Hematopoietic multipotent progenitor cell treated with erythropoietin and hydrocortisone succinate and interleukin-3 and kit ligand, for 8 days (in vitro differentiated cells): ENCODE results near the gene ISG15.
A peak's percentile ranks its signal among the peaks of the same experiment; 100 is the strongest.
"Not testable (repeated sequence)": the region's sequence is repeated elsewhere in the genome, so short reads cannot be mapped to it uniquely, and the experiment has no call there.

Experiments
- DNase-seq: peaks from one replicate; pipeline ENCODE4 v3.0.0-alpha.2; 2015

The ISG15 gene

DNA sequence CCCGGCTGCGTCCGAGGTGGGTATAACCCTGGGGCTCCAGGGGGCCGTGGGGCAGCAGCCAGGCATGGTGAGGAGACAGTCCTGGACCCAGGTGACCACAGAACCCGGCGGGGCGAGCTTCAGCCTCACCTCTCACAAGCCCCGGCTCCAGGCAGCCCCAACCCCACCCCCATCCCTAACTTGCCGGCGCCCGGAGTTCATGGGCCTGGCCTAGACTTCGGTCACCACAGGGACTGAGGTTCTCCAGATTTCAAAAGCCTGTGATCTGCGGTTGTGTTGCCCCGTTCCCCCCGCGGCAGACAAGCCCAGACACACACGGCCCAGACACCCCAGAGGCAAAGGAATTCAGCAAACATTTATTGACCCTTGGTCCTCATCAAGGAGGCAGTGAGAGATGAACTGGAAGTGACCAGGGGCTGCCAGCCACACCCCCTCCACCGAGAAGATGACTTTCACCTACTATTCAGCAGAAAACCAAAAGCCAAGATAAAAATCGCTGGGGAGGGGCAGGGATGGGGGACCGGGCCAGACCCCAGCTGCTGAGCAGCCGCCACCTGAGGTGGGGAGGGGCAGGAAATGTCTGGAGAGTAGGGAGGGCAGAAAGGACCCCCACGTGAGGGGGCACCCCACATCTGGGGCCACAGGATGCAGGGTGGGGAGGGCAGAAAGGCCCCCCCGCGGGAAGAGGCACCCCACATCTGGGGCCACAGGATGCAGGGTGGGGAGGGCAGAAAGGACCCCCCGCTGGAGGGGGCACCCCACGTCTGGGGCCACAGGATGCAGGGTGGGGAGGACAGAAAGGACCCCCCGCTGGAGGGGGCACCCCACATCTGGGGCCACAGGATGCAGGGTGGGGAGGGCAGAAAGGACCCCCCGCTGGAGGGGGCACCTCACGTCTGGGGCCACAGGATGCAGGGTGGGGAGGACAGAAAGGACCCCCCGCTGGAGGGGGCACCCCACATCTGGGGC lies 17.3 kb upstream of the ISG15 start:
- no peak for DNase-seq

DNA sequence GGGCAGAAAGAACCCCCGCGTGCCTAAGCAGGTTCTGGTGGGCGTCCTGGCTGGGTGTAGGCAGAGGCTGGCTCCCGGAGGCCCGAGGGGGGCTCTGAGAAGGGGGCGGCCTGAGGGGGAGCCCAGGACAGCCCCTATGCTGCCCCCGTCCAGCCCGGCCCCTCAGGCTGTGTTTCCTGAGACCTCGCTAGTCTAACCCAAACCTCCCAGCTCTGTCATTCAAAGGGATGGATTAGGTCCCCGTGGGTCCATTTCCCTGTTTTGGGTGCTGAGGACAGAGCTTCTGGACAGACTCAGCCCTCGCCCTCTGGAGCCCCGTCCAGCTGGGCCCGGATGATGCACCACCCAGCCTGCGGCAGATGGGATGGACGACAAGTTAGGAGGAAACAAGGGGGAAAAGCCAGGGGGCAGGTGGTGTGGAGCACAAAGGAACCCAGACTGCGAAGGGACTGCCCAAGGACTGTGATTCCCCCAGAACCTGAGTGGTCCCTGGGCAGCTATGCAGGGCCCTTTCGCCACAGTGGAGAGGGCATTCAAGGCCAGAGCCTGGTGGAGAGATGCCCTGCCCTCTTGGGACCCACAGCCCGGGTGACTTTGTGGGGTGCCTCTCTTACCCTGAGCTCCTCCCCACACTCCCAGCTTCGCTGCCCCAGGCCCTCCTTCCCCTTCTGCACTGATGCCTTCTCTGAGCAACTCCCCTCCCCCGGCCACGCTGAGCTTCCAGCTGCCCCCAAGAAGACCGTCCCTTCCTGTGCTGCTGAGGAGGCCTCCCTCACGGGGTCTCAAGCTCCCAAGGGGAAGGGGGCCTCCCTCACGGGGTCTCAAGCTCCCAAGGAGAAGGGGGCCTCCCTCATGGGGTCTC lies 16.2 kb upstream of the ISG15 start:
- no peak for DNase-seq

DNA sequence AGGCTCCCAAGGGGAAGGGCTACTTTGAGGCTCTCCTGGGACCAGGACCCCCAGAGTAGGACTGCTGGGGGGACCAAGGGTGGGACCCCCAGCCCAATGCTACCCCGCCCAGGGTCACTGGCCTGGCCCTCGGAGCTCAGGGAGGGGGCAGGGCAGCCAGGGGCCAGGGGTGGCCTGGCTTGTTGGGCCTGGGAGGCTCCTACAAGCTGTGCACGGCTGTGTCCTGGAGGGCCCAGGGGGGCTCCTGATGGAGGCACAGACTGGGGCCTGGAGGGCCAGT lies 15.6 kb upstream of the ISG15 start:
- DNase-seq, result no peak

DNA sequence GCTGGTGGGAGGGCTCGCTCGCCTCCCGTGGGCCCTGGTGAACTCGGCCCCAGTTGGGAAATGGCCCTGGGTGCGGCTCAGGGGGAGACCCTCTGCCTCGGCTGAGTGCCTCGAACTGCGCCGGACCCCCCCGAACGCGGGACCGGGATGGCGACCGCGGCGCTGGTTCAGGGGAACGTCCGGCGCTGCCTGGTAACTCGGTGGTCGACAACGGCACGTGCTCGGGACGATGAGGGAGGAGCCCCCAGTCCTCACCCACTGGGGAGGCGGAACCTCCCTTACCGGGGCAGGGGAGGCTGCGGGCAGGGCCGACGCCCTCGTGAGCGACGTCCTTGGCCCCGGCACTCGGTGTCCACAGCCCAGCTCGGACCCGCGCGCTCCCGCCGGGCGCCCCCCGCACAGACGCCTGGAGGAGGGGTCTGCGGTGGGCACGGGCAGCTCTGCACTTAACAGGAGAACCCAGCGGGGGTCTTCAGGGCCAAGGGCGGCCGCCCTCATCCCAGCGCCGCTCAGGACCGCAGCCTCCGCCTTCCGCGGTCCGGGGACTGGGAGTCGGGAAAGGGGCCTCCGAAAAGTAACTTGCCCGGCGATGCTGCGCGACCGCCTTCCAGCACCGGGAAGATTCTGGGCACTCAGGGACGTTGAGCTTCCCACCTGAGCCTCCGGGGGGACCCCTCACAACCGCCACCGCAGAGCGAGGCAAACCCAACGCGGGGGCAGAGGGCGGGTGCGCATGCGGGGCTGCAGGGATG lies 15.1 kb upstream of the ISG15 start:
- no peak for DNase-seq

DNA sequence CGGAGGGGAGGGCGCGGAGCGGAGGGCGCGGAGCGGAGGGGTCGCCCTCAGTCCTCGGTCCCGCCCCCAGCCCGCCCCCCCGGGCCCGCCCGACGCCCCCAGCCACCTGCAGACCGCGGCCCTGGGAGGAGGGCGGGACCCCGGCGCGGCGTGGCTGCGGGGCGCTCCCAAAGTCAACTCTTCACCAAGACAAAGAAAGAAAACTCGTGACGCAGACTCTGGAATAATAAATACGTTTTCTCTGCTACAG lies 14.6 kb upstream of the ISG15 start:
- DNase-seq, result no peak

DNA sequence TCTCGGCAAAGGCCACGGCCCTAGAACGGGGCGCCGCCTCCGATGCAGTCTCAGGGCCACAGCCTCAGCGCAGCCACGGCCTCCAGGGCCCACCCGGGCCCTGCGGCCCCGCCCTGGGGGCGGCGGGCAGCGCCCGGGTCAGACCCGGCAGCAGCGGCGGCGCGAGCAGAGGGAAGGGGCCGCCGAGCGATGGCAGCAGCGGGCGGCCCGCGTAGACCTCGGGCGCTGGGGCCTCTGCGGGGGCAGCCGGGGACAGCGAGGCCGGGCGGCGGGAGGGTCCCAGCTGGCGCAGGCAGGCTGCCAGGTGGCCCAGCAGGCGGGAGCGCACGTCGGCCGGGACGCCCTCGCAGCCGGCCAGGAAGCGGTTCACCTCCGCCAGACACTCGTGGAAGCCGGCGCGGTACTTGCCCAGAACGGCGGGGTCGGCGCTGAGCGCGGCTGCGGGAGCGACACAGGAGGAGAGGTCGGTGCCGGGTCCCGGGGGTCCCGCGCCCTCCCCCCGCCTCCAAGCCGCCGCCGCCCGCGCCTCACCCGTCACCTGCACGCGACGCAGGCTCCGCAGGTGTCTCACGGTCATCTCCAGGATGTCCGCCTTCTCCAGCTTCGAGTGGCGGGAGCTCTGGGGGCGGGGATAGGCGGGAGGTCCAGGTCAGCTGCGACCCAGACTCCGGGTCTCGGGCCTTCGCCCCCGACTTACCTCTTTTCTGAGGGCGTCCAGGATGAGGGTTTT lies 14.1 kb upstream of the ISG15 start:
- DNase-seq, result peak; percentile 9

DNA sequence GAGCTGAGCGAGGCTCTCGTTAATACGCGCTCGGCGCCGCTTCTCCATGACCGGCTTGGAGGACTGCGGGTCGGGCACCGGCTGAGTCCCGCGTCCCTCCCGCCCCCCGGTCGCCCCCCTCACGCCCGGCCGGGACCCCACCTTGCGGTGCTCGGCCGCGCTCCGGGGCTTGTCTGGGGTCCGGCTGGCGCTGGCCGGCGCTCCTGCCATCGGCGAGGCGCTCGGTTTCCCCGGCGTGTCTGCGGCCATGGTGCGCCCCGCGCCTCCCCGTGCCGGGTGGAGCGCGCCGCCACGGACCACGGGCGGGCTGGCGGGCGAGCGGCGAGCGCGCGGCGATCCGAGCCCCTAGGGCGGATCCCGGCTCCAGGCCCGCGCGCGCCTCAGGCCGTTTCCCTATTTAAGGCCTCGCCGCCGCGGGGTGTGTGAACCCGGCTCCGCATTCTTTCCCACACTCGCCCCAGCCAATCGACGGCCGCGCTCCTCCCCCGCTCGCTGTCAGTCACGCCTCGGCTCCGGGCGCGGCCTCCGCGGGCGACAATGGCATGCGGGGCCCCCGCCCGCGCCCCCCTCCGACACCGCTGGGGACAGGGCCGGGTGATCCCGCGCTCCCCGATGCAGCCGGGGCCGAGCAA lies 13.5 kb upstream of the ISG15 start, which contains the start of gene HES4:
Gene HES4 (minus strand): TSS at position 373 of the 632 bp plus-strand sequence. CDS start 124 bp downstream, at position 249.
- DNase-seq, result peak; percentile 61

DNA sequence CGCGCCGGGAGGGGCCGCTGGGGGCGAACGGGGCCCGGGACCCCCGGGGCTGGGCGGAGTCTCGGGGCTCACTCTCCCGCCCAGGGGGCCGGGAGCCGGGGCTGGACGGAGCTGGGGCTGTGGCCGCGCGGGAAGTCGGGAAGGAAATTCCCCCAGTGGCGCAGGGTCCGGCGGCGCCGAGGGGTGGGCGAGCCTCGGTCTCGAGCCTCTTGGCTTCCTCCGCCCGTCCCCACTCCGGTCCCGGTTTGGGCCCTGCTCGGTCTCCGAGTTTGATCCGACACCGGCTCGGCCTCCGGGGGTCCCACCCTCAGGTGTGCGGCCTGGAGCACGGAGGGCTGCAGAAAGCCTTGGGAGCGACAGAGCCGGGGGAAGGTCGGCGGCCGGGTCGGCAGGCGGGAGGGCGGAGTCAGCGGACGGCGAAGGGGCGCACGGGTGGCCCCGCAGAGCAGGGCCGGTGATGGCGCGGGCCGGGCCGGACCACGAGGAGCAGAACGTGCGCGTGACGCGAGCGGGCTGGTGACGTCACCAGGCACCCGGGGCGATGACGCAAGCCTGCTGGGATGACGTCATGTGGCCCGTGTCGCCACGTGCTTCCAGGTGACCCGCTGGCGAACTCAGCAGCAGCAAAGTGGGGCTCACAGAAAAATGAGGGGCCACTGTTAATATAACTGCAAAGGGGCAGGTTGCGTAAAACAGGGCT lies 12.8 kb upstream of the ISG15 start:
- peak; percentile 16 for DNase-seq

DNA sequence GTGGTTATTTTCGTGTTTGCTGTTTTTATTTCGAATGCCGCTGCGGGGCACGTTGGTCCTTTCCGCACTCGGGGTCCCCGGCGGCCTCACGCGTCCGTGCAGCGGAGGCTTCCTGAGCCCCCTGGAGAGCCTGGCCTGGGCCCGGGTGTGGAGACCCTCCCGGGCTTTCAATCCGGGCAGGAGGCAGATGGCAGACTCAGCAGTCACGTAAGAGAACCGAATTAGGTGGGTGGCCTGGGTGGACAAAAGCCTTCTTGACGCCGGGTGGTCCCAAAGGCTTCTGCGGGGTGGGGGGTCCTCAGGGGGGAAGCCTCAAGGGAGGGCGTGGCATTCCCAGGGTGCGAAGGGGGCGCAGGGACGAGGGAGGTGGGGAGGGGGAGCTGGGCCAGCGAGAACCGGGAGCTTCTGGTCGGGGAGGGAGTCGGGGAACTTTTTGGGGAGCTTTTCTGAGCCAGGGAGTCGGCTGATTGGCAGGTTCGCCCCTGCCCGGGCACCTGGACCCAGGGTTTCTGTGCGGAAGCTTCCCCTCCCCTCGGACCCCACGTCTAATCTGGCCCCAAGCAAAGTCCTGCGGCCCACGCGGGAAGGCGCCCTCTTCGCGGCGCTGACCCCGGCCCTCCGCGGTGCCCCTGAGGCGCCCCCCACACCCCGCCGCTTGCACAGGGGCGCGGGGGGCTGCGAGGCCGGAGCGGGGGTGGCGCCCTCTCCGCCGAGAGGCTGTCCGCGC lies 12.1 kb upstream of the ISG15 start:
- no peak for DNase-seq

DNA sequence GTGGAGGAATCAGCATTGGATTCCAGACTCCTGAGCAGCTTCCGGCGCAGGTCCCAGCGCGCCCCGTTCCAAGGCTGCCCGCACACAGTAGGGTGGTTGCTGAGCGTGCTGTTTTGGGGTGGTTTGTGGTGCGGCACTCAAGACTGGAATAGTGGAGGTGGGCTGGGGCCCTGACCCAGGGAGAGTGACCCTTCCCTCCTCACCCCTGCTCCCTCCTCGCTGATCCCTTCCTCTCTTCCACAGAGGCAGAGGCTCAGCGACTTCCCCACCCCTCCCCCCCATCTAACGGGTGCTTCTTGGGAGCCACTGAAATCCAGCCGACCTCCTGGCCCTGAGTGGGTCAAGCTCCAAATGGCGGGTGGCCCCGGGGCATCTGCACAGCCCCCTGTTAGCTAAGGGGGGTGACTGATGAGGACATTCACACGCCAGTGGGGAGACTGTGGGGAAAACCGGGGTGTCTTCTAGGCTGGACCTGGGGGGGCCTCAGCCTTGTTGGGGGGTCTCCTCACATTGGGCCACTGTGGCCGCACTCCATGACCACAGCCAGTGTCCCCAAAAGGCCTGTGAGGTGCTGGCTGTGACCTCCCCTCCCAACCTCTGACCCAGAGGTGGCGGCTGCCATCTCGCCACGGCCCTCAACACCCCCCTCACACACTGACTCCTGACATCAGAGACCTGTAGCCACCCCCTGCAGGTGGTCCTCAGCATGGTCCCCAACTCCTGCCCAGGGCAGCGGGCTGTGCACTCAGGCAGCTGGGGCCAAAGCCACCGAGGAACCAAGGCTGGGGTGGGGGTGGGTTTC lies 9.5 kb upstream of the ISG15 start:
- no peak for DNase-seq

DNA sequence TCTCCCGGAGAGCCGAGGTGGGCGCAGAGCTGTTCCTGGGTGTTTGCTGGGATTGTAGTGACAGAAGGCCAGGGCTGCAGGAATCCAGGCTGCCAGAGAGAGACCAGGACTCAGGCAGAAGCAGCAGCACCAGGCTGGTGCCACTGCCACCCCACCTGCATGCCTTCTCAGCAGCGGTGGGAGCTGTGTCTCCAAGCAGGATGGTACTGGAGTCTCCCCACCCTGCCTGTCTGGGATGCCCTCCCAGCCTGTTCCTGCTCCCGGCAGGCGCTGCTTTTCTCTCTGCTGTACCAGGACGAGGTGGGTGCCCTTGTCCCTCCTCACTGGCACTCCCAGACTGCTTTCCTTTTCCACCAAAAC lies 8.9 kb upstream of the ISG15 start:
- DNase-seq, result no peak

DNA sequence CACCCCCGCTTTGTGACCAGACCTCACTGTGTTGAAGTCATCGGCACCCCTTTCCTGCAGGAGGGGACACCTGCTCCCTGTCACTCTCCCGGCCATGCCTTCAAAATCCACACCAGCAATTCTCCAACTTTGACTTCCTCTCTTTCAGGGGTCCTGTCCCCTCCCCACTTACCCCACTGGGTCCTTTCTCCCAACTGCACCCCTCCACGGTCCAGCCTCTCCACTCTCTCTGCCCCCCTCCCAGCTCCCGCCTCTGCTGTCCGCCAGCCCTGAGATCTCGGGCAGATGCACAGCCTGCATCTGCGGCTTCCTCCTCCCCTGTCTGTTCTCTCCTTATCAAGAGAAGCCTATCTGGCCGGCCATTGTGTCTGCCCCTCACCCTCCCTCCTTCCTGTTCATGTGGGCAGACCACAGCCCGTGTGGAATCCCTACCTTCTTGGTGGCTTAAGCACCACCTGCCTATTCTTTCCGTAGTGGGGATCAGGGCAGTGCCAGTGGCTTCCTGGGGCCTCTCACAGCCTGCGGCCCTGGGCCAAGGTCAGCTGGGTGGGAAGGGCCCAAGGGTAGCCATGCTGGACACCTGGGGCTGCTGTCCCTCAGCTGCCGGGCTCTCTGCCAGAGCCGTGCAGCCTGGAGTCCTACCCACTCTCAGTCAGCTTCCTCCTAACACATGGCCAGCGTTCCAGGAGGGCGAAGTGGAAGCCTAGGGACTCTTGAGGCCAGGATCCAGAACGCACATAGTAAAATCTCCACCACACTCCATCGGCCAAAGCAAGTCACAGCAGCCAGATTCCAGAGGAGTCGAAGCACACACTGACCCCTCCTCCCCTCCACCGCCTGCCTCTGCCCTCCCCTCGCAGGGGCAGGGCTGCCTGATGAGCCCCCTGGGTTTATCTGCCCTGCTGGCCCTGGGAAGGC lies 8.3 kb upstream of the ISG15 start:
- DNase-seq, result peak; percentile 54

DNA sequence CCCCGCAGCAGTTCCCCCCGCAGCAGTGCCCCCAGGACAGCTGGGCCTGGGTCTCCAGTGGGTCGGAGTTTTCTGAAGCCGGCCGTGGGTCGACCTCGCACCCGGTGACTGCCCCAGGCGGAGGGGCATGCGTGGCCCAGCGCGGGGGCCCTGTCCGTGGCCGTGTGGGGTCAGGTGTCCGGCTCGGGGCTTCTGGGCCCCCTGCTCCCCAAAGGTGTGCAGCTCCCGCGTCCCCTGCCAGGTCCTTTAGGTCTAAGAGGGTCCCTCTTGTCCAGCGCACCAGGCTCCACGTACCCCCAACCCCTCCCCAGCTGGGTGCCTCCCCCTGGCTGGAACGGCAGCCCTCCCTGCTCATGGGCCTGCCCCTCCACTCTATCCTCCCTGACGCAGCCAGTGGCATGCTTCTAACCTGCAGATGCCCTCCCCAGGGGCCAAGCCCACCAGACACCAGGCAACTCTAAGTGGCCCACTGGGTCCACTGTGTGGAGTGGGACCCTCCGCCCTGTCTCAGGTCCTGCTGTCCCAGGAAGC lies 7.5 kb upstream of the ISG15 start:
- DNase-seq, result no peak

DNA sequence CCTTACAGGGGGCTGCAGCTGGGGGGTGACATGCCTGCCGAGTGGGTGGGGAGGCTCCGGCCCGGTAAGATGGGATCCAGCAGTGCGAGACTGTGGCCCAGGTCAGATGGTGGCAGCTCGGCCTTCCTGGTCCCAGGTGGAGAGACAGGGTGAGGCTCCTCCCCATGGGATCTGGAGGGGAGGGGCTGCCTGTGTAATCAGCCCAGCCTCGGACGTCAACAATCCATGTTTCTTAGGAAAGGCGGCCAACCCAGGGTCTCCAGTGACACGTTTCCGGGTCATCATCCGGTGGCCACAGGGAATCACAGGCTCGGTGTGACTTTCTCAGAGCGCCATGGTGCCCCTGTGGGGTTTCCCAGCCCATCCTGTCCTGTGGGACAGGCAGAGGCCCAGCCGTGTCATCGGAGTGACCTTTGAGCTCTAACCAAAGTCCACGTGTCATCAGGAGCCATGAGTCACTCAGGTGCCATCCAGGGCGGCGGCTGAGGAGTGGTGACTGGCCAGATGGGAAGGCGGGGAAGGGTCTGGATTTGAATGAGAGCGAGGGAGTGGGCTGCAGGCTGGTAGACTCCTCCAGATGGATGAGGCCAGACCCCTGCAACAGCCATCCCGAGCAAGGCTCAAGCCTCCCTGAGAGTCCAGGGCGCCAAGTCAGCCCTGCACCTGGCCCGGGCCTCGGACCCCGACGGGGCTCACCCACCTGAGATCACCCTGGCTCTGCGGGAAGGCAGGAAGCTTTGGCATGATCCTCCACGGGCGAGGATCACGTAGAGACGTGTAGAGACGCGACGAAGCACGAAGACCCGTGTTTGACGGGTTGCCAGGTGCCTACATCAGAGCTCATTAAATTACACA lies 6.8 kb upstream of the ISG15 start:
- no peak for DNase-seq

DNA sequence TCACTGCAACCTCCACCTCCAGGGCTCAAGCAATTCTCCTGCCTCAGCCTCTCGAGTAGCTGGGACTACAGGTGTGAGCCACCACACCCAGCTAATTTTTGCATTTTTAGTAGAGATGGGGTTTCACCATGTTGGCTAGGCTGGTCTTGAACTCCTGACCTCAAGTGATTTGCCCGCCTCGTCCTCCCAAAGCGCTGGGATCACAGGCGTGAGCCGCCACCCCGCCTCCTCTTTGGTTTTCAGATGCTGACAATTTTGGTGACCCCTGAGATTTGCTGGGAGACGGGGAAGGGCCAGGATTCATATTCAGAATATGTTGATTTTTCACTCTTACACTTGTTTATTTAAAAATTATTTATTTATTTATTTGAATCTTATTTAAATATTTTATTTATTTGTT lies 3.2 kb upstream of the ISG15 start:
- DNase-seq, result not testable (repeated sequence)

DNA sequence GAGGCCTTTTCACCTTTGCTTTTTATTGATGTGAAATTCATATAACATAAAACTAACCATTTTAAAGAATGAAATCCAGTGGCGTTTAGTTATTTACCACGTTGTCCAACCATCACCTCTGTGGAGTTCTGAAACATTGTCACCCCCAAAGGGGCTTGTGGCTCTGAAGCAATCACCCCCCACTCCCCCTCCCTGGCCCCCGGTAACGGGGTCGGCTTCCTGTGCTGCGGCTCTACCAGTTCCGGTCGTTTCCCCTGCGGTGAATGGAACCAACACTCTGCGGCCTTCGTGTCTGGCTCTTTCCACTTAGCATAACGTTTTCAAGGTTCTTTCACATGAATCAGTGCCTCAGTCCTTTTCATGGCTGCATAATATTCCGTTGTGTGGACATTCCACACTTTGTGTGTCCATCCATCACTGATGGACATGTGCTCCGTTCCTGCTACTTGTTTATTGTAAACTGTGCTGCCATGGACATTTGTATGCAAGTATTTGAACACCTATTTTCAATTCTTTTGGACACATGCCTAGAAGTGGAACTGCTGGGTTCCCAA lies 1.8 kb upstream of the ISG15 start:
- no peak for DNase-seq

DNA sequence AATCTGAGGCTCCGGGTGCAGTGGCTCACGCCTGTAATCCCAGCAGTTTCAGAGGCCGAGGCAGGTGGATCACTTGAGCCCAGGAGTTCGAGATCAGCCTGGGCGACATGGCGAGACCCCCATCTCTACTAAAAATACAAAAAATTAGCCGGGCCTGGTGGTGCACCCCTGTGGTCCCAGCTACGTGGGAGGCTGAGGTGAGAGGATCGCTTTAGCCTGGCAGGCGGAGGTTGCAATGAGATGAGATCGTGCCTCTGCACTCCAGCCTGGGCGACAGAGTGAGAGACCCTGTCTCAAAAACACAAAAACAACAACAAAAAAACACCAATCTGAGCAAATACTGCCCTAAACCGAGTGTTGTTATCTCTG lies 577 bp upstream of the ISG15 start:
- not testable (repeated sequence) for DNase-seq
